ENCODE measurements around the gene OFD1.

OFD1 gene, protein sequence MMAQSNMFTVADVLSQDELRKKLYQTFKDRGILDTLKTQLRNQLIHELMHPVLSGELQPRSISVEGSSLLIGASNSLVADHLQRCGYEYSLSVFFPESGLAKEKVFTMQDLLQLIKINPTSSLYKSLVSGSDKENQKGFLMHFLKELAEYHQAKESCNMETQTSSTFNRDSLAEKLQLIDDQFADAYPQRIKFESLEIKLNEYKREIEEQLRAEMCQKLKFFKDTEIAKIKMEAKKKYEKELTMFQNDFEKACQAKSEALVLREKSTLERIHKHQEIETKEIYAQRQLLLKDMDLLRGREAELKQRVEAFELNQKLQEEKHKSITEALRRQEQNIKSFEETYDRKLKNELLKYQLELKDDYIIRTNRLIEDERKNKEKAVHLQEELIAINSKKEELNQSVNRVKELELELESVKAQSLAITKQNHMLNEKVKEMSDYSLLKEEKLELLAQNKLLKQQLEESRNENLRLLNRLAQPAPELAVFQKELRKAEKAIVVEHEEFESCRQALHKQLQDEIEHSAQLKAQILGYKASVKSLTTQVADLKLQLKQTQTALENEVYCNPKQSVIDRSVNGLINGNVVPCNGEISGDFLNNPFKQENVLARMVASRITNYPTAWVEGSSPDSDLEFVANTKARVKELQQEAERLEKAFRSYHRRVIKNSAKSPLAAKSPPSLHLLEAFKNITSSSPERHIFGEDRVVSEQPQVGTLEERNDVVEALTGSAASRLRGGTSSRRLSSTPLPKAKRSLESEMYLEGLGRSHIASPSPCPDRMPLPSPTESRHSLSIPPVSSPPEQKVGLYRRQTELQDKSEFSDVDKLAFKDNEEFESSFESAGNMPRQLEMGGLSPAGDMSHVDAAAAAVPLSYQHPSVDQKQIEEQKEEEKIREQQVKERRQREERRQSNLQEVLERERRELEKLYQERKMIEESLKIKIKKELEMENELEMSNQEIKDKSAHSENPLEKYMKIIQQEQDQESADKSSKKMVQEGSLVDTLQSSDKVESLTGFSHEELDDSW

DNA sequence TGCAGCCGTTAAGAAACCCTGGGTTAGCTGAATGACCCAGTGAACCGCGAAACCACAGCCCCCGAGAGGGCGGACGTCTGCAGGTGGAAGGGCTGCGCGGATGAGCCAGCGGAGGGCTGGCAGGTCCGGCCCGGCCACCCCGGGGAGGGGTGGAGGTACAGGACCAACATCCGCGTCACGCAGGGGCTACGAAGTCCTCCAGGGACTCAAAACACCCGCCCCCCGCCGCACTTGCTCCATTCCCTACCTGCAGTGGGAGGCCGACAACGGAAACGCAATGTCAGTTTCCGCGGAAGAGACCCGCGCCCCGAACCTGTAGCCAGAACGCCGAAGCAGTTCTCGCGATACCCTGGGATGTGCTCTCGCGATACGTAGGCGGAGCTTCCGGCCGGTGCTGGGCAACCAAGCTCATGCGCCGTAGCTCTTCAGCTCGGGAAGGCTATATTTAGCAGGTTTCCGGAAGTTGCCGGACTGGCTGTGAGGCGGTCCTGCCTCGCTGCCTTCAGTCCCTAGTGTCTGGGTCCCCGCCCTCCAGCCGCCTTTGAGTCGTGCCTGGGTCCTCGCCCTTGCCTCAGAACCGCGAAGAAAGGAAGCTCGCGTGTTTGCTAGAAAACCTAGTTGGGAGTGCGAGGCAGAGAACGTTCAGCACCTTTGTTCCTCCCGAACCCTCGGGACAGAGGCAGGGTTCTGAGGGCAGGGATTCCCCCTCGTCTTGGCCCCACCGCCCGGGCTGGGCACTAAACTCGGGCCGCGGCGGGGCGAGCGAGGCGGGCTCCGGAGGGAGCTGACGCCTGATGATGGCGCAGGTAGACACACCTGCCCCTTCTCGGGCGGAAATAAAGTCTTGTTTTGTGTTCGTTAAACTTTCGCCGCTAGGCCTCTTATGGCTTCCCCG, at the start of gene OFD1, which contains the start of gene TRAPPC2:
TSS of gene OFD1 (plus strand) at position 471 of the 895 bp plus-strand sequence. CDS start at position 795, 324 bp downstream.
TSS of gene TRAPPC2 (minus strand) at position 343 of the 895 bp plus-strand sequence. CDS start 14,657 bp downstream, outside the sequence.
- H3K4me1 Mint-ChIP-seq = peaks cover 24% of the 10 kb centered on the region
- H3K4me3 Mint-ChIP-seq = peak within 1 kb of the TSS; percentile 94 to 97
- peak within 1 kb of the TSS; percentile 97 to 98 for H3K27ac Mint-ChIP-seq
- DNase-seq = peak; percentile 85 to 93
- no peaks in the 10 kb centered on the region for H3K9me3 Mint-ChIP-seq
- ATAC-seq = peak; percentile 98
- no peaks in the 10 kb centered on the region for H3K27me3 Mint-ChIP-seq

DNA sequence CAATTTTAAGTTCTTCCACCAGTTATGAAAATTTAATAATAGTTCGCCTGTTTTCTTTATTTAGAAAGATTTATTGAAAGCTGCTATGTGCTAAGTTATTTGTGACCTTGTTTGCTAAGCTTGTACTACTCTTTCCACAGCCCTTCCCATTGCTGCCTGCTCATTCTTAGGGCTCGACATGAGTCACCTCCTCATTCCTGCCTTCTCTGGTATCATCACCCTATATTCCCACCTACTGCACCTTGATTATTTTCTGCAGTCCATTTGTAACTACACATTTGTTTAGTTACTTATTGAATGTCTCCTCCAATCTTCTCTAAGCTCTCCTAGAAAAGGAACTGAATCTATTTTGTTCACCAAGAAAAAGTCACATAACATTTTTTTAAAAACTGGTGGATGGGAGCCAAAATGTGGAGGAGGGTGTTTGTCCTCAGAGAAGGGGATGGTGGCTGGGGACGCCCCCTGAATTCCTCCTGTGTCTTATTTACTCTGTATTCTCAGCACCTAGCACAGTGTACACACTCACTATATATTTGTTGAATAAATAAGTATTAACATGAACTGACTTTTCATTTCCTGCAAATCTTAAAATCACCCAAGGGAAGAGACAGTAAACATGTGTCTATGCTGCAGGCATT, 49.3 kb upstream of the OFD1 start:
- DNase-seq = no peak
- Mint-ChIP-seq H3K27ac (peak overlapping the region; percentile 87 to 93), H3K27me3 (no peaks in the 10 kb centered on the region), H3K9me3 (no peaks in the 10 kb centered on the region), H3K4me3 (peak overlapping the region in 1 of 2 donors; percentile 38), H3K4me1 (peaks cover 38% of the 10 kb centered on the region)
- ATAC-seq = no peak

DNA sequence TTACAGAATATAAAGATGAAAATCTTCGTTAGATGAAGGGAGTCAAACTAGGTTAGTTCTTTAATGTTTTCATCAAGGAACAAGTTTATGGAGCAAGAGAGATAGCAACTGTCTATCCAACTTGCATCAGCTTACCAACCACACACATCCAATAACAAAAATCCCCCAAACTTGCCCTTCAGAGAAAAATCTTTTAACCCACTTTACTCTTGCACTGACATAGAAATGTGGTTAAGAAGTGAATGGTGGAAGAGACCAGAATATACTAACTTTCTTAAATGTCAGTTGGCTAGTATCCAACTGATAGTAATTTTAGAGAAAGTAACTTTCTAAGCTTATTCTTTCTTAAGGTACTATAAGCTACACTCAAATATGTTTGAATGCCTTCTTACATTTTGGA, 47.3 kb upstream of the OFD1 start:
- Mint-ChIP-seq H3K4me1 (peaks cover 56% of the 10 kb centered on the region), H3K27me3 (no peaks in the 10 kb centered on the region), H3K9me3 (no peaks in the 10 kb centered on the region), H3K27ac (peak overlapping the region; percentile 100), H3K4me3 (peak overlapping the region; percentile 36 to 93)
- ATAC-seq = peak; percentile 53
- peak in 1 of 2 donors; percentile 9 for DNase-seq

DNA sequence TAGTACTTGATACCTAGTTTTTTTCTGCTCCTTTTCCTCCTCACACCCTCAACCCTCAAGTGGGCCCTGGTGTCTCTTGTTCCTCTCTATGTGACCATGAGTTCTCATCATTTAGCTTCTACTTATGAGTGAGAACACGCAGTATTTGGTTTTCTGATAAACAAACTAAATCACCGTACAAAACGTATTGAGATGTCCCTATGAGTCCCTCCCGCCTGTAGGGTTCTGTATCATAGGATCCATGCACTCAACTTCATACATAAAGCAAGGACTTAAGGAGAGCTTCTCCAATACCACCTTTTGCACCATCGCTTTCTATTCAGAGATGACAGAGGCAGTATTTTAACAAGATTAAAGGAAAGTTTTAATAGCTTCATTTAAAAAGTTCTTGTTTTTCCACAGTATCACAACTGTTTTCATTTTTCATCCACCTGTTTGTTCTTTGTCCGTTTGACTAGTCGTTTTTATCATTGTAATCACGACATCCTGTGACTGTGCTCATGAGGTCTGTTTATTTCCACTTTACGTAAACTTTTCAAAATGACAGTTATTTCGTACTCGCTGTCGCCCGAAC, 46.1 kb upstream of the OFD1 start:
- Mint-ChIP-seq H3K4me3 (peak overlapping the region; percentile 90 to 93), H3K27ac (peak overlapping the region; percentile 100), H3K27me3 (no peaks in the 10 kb centered on the region), H3K4me1 (peaks cover 69% of the 10 kb centered on the region), H3K9me3 (no peaks in the 10 kb centered on the region)
- DNase-seq = peak; percentile 10 to 29
- peak; percentile 60 for ATAC-seq

DNA sequence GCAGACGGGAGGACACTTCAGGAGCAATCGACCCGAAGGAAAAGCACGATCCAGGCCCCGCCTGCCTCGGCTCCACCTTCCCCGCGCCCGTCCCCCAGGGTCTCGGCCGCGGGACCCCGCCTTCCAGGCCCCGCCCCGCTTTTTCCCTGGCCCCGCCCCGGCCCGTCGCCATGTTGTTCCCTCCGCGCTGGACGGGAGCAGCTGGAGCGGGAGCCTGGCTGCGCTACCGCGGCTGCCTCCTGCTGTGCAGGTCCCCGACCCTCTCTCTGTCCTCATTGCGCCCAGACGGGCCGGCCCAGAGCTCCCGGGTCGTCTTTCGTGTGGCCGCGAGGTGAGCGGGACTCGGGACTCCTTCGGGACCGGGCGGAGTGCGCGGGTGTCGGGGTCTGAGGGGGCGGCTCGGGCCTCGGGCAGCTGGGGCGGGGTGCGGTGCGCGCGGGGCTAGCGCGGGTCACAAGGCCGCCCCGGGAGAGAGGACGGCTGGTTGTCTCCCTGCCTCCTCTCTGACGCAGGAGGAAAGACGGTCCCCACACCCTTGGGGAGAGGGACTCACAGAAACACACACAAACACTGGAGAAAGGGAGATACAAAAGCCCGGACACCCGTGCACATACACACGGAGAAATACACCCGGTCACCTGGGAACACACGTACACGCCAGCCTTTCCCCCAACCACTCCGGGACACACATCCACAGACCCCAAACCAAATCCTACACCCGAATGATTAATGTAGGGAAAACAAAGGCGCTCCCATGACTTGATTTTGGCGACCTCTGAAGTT, 45.4 kb upstream of the OFD1 start, which contains the start of gene RAB9A:
TSS of gene RAB9A (plus strand) at position 171 of the 783 bp plus-strand sequence. CDS start 19,619 bp downstream, outside the sequence.
- Mint-ChIP-seq H3K27ac (peak within 1 kb of the TSS; percentile 100), H3K27me3 (no peaks in the 10 kb centered on the region), H3K9me3 (no peaks in the 10 kb centered on the region), H3K4me1 (peaks cover 69% of the 10 kb centered on the region), H3K4me3 (peak within 1 kb of the TSS; percentile 90 to 93)
- peak; percentile 83 for ATAC-seq
- peak; percentile 75 to 81 for DNase-seq

DNA sequence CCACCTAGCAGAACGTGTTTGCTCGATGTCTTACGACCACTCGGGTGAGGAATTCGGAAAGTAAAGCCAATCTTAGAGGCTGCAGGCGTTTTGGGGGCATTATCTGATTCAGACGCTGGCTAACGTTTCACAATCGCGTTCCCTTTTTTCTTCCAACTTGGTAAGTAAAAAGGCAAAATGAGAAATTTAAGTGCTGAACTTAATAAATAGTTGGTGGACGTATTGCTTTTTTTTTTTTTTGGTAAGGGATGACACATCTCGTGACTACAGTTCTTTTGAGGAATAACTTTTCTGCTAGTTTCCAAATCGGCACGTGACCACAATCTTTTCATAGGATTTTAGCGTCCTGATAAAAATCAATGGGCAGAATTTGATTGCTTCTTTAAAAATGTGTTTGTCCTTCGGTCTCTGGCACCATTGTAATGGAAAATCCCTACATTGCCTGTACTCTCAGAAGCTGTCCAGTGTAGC, 44.8 kb upstream of the OFD1 start:
- no peak for ATAC-seq
- no peaks in the 10 kb centered on the region for H3K27me3 Mint-ChIP-seq
- peak overlapping the region; percentile 90 to 93 for H3K4me3 Mint-ChIP-seq
- DNase-seq = no peak
- no peaks in the 10 kb centered on the region for H3K9me3 Mint-ChIP-seq
- H3K4me1 Mint-ChIP-seq = peaks cover 65% of the 10 kb centered on the region
- H3K27ac Mint-ChIP-seq = peak overlapping the region in 1 of 2 donors; percentile 100

DNA sequence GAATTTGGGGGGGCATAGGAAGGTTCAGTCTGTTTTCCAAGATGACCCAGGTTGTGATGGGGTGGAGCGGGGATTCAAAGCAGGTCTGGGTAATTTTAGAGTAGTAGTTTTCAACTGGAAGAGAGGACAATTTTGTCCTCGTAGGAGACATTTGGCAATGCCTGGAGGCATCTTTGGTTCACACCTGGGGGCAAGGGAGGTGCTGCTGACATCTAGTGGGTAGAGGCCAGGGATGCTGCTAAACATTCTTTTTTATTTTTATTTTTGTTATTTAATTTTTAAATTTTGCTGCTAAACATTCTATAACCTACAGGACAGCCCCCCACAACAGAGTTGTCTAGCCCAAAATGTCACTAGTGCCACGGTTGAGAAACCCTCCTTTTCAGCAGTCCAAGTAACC, 43.7 kb upstream of the OFD1 start:
- no peaks in the 10 kb centered on the region for H3K9me3 Mint-ChIP-seq
- no peak for DNase-seq
- peak overlapping the region in 1 of 2 donors; percentile 33 for H3K27ac Mint-ChIP-seq
- H3K27me3 Mint-ChIP-seq = no peaks in the 10 kb centered on the region
- no peak for ATAC-seq
- H3K4me3 Mint-ChIP-seq = peak overlapping the region; percentile 90 to 93
- peaks cover 65% of the 10 kb centered on the region for H3K4me1 Mint-ChIP-seq

DNA sequence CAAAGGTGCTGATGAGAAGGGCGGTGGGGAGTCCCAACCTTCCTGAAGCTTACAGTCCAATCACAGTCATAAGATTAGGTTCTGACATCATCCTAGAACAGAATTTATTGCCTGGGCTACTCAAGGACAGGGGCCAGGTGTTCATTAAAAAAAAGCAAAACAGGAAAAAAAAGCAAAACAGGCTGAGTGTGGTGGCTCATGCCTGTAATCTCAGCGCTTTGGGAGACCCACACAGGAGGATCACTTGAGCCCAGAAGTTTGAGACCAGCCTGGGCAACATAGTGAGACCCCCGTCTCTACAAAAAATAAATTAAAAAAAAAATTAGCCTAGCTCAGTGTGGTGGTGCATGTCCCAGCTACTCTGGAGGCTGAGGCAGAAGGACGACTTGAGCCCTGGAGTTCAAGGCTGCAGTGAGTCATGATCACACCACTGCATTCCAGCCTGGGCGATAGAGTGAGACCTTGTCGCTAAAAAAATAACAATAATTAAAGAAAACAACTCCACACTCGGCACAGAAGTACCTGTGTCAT, 42.6 kb upstream of the OFD1 start:
- H3K27me3 Mint-ChIP-seq = no peaks in the 10 kb centered on the region
- no peak overlapping the region for H3K27ac Mint-ChIP-seq
- no peak for DNase-seq
- ATAC-seq = no peak
- no peaks in the 10 kb centered on the region for H3K9me3 Mint-ChIP-seq
- H3K4me1 Mint-ChIP-seq = peaks cover 67% of the 10 kb centered on the region
- H3K4me3 Mint-ChIP-seq = peak overlapping the region; percentile 58 to 77

DNA sequence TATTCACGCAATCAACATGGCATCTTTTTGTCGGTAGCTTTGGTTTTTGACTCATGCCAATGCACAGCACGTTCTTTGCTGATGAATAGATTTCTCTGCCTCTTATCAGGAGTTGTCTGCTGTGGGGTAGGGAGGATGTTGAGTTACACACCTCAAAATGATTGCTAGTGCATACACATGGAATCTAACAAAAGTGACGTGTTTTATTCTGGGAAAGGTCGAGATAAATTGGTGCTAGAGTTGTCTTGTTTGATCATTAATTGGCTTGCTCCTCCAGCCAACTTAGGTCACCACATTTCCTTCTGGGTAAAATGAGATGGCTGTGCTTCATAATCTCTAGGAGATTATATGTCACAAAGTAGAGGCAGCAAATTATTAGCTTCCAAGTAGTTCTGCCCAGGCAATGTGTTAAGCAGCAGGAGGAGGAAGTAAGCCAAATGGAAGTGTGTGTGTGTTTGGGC, 41.7 kb upstream of the OFD1 start:
- H3K9me3 Mint-ChIP-seq = no peaks in the 10 kb centered on the region
- no peak for ATAC-seq
- peak overlapping the region; percentile 51 to 77 for H3K4me3 Mint-ChIP-seq
- DNase-seq = no peak
- peak overlapping the region in 1 of 2 donors; percentile 85 for H3K27ac Mint-ChIP-seq
- peaks cover 71% of the 10 kb centered on the region for H3K4me1 Mint-ChIP-seq
- H3K27me3 Mint-ChIP-seq = no peaks in the 10 kb centered on the region

DNA sequence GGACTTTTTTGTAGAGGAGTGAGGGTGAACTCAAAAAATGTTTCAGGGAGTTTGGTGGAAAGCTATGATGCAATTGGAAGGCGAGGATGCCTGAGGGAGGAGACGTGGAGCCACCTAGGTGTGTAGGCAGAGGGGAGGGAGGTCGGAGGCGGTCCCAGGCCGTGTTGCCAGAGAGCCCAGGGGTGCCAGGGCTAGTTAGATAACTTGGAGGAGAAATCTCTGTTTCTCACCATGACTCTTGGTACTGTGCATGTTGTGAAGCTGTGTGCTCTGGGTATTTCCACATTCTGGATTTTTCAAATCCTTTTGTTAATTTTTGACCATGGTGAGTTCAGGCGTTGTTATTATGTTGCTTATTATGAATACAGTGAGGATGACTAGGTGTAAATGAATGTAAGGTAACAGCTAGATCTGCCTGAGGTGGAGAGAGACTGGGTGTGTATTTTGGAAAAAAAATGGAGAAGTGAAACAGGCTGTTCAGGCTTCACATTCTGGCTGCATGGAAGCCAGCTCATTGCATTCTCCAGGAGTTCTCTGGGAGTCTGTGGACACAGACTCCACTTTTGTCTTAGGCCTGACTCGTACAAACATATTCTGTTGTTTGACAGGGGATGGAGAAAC, 41.1 kb upstream of the OFD1 start:
- DNase-seq (no peak), ATAC-seq (no peak)
- no peaks in the 10 kb centered on the region for H3K9me3 Mint-ChIP-seq
- H3K4me1 Mint-ChIP-seq = peaks cover 66% of the 10 kb centered on the region
- peak overlapping the region; percentile 34 to 85 for H3K27ac Mint-ChIP-seq
- H3K27me3 Mint-ChIP-seq = no peaks in the 10 kb centered on the region
- H3K4me3 Mint-ChIP-seq = peak overlapping the region; percentile 51 to 77

DNA sequence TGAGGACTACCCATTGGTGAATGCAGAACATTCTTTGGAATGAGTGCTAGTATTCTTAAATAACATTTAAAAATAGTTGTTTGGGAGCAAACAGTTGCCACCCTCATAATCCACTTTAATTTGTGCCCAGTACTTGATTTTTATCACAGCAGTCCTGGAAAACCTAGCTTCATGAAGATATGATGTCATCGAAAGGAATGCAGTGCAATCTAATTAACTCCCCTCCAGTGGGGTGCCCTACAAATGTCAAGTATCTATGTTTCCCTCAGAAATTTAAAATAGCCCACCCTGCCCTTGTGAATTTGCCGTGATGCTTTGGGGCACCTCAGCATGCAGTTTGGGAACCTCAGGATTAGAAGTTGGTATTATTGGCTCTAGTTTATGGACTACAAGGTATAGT, 40.2 kb upstream of the OFD1 start:
- H3K4me1 Mint-ChIP-seq = peaks cover 68% of the 10 kb centered on the region
- ATAC-seq = no peak
- DNase-seq = no peak
- H3K27me3 Mint-ChIP-seq = no peaks in the 10 kb centered on the region
- H3K4me3 Mint-ChIP-seq = no peak overlapping the region
- no peak overlapping the region for H3K27ac Mint-ChIP-seq
- H3K9me3 Mint-ChIP-seq = no peaks in the 10 kb centered on the region

DNA sequence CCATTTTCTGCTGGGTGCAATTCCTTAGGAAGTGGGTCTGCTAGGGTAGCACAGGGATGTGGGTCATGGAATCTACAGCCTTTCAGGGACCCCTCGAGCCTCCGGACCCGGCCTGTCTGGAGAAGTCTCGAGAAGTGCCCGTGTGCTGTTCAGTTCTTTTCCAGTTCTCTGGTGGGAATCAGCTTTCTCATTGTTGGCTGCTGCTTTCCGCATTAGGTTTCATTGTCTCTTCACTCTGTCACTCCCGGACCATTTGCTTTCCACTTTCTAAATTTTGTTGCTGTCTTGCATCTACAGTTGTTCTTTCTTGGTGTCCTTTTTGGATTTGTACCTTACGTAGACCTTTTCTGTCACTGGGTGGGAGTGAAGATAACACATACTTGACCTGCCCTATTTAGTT, 39.6 kb upstream of the OFD1 start:
- peak overlapping the region in 1 of 2 donors; percentile 66 for H3K27ac Mint-ChIP-seq
- H3K4me1 Mint-ChIP-seq = peaks cover 72% of the 10 kb centered on the region
- no peaks in the 10 kb centered on the region for H3K9me3 Mint-ChIP-seq
- H3K4me3 Mint-ChIP-seq = peak overlapping the region in 1 of 2 donors; percentile 47
- no peaks in the 10 kb centered on the region for H3K27me3 Mint-ChIP-seq
- ATAC-seq (no peak), DNase-seq (no peak)

All from stimulated activated naive CD8-positive, alpha-beta T cell treated with anti-CD3 and anti-CD28 coated beads, Interleukin-15, amount 100 ng/mL, for 72 hours (primary cell).